ENCODE results near the gene RCVRN. TPM values are rescaled to one million over a fixed set of nuclear protein-coding genes. Genes with fewer than 3 reads are reported as not detected.

Gene RCVRN
- total RNA-seq, 2 experiments from 2014 or later: not detected

- ATAC-seq (no peak), DNase-seq (no peak)
- TF ChIP-seq CTCF (IDR thresholded peaks at IDR 0.05): no peak
- no peaks in the 10 kb centered on the region for H3K9me3 Mint-ChIP-seq
- POLR2A ChIA-PET: no interaction called here
- no peaks in the 10 kb centered on the region for H3K4me1 Mint-ChIP-seq (ENCODE audit: low read depth)
- peaks cover 4% of the 10 kb centered on the region for H3K27me3 Mint-ChIP-seq
- H3K4me3 Mint-ChIP-seq: no peak overlapping the region
- no peak overlapping the region for H3K27ac Mint-ChIP-seq
- intact Hi-C loops (cut with micrococcal nuclease): loop anchor here (10.0 kb wide), 1 partner anchor 55 kb away; no protein-coding TSS in a partner anchor
- CTCF ChIA-PET: no interaction called here
- H3K36me3 Mint-ChIP-seq (ENCODE audit: low read depth): no peaks in the 10 kb centered on the region
Observed at GRCh38 chr17:9899280-9900043, 5.6 kb downstream of the RCVRN start.

- POLR2A ChIA-PET: no interaction called here
- Mint-ChIP-seq H3K27ac (no peak overlapping the region), H3K4me1 (ENCODE audit: low read depth) (no peaks in the 10 kb centered on the region), H3K9me3 (no peaks in the 10 kb centered on the region), H3K27me3 (peaks cover 6% of the 10 kb centered on the region), H3K4me3 (no peak overlapping the region), H3K36me3 (ENCODE audit: low read depth) (no peaks in the 10 kb centered on the region)
- intact Hi-C loops (cut with micrococcal nuclease): no loop called here
- DNase-seq (no peak), ATAC-seq (no peak)
- CTCF ChIA-PET: no interaction called here
- no peak for TF ChIP-seq CTCF (IDR thresholded peaks at IDR 0.05)
Observed at GRCh38 chr17:9898812-9899211, 6.3 kb downstream of the RCVRN start.

GRCh38 chr17:9897372-9897968 lies 7.6 kb downstream of the RCVRN start:
- ATAC-seq: no peak
- H3K36me3 Mint-ChIP-seq (ENCODE audit: low read depth): no peaks in the 10 kb centered on the region
- ChIA-PET CTCF (interaction anchor here (1.4 kb wide), 1 partner anchor 129 kb away, joined by 3 read pairs; no protein-coding TSS in a partner anchor), POLR2A (no interaction called here)
- peaks cover 9% of the 10 kb centered on the region for H3K27me3 Mint-ChIP-seq
- DNase-seq: no peak
- no peak overlapping the region for H3K27ac Mint-ChIP-seq
- H3K4me1 Mint-ChIP-seq (ENCODE audit: low read depth): no peaks in the 10 kb centered on the region
- intact Hi-C loops (cut with micrococcal nuclease): no loop called here
- no peak for TF ChIP-seq CTCF (IDR thresholded peaks at IDR 0.05)
- H3K4me3 Mint-ChIP-seq: no peak overlapping the region
- H3K9me3 Mint-ChIP-seq: no peaks in the 10 kb centered on the region

GRCh38 chr17:9895923-9896322 lies 9.1 kb downstream of the RCVRN start:
- Mint-ChIP-seq H3K27me3 (peaks cover 6% of the 10 kb centered on the region), H3K9me3 (no peaks in the 10 kb centered on the region), H3K36me3 (ENCODE audit: low read depth) (no peaks in the 10 kb centered on the region), H3K4me3 (no peak overlapping the region), H3K4me1 (ENCODE audit: low read depth) (no peaks in the 10 kb centered on the region), H3K27ac (no peak overlapping the region)
- intact Hi-C loops (cut with micrococcal nuclease): no loop called here
- ATAC-seq: no peak
- no peak for DNase-seq
- no peak for TF ChIP-seq CTCF (IDR thresholded peaks at IDR 0.05)
- ChIA-PET CTCF (no interaction called here), POLR2A (no interaction called here)

GRCh38 chr17:9894231-9894630 lies 10.8 kb downstream of the RCVRN start:
- intact Hi-C loops (cut with micrococcal nuclease): no loop called here
- H3K27me3 Mint-ChIP-seq: peaks cover 6% of the 10 kb centered on the region
- CTCF ChIA-PET: no interaction called here

More at GRCh38 chr17:9894231-9894630, 10.8 kb downstream of the RCVRN start:
- DNase-seq (no peak), ATAC-seq (no peak)
- Mint-ChIP-seq H3K4me3 (no peak overlapping the region), H3K9me3 (no peaks in the 10 kb centered on the region), H3K4me1 (ENCODE audit: low read depth) (no peaks in the 10 kb centered on the region), H3K27ac (no peak overlapping the region), H3K36me3 (ENCODE audit: low read depth) (no peaks in the 10 kb centered on the region)
- POLR2A ChIA-PET: no interaction called here
- TF ChIP-seq CTCF (IDR thresholded peaks at IDR 0.05): no peak

All from activated CD8-positive, alpha-beta T cell treated with anti-CD3 and anti-CD28 coated beads for 36 hours (primary cell).